SK-N-SH (cell line): ENCODE measurements around the gene NEU4. TPM values are rescaled to one million over a fixed set of nuclear protein-coding genes. Genes with fewer than 3 reads are reported as not detected.

ENCODE experiments used
- CTCF ChIA-PET: fragments of 300-600, 350-600 bp; formaldehyde crosslinking; extraction: SDS; loops from one replicate; lab custom pipeline; 2021; lab: Yijun Ruan, JAX
- POLR2A ChIA-PET: fragments of 350-600 bp; sonication (Branson Sonifier 250); formaldehyde crosslinking; extraction: SDS; loops from one replicate; lab custom pipeline; 2020; ENCODE audit warnings: antibody characterized with exemption, inconsistent platforms; lab: Yijun Ruan, JAX
- DNase-seq: peaks from one replicate; pipeline ENCODE4 v3.0.0; 2012
- H2AFZ ChIP-seq: fragments of 200-600 bp; sonication (generic); 2 replicates; pipeline ENCODE4 v1.8.1; 2016; ENCODE audit warnings: antibody characterized with exemption, mild to moderate bottlenecking, low read depth
- H3F3A ChIP-seq: fragments of 200-600 bp; sonication (generic); replicated peaks from 2 replicates; pipeline ENCODE3; 2016; ENCODE audit warnings: antibody characterized with exemption, mild to moderate bottlenecking; ENCODE audit not compliant: insufficient read depth
- H3K27ac ChIP-seq, 2 experiments: fragments of 200-500 bp in 1 of 2; fragments of 200-600 bp in 1 of 2; sonication (Bioruptor generic) in 1 of 2; sonication (generic), shearing (Covaris generic) in 1 of 2; 2 replicates each; pipeline versions ENCODE4 v1.5.1 to v1.6.1; 2014 to 2016; ENCODE audit warnings: low read depth in 2 of 2, inconsistent platforms in 1 of 2, low read length in 1 of 2, mild to moderate bottlenecking in 1 of 2, mixed read lengths in 1 of 2
- H3K27me3 ChIP-seq: fragments of 200-600 bp; sonication (generic), shearing (Covaris generic); 2 replicates; pipeline ENCODE4 v1.6.1; 2016; ENCODE audit warnings: mixed run types; ENCODE audit not compliant: insufficient read depth
- H3K36me3 ChIP-seq, 2 experiments: fragments of 200-500 bp in 1 of 2; fragments of 200-600 bp in 1 of 2; sonication (Bioruptor generic) in 1 of 2; sonication (generic) in 1 of 2; replicated peaks in 1 of 2; 2 replicates each; pipeline versions ENCODE3 to v1.5.1; 2014 to 2016; ENCODE audit warnings: low read length in 1 of 2, mild to moderate bottlenecking in 1 of 2; ENCODE audit not compliant: insufficient read depth in 2 of 2, control insufficient read depth in 1 of 2
- H3K4me1 ChIP-seq, 2 experiments: fragments of 200-500 bp in 1 of 2; fragments of 200-600 bp in 1 of 2; sonication (Bioruptor generic) in 1 of 2; sonication (generic), shearing (Covaris generic) in 1 of 2; 2 replicates each; pipeline versions ENCODE4 v1.5.1 to v1.6.1; 2014 to 2016; ENCODE audit warnings: low read depth in 1 of 2, low read length in 1 of 2, mixed run types in 1 of 2; ENCODE audit not compliant: insufficient read depth in 2 of 2, control insufficient read depth in 1 of 2
- H3K4me2 ChIP-seq: fragments of 200-600 bp; sonication (generic), shearing (Covaris generic); 2 replicates; pipeline ENCODE4 v1.6.1; 2017; ENCODE audit warnings: mixed run types
- H3K4me3 ChIP-seq, 2 experiments: fragments of 200-500 bp in 1 of 2; fragments of 200-600 bp in 1 of 2; sonication (Bioruptor generic) in 1 of 2; sonication (generic), shearing (Covaris generic) in 1 of 2; 2 replicates each; pipeline versions ENCODE4 v1.5.1 to v1.8.1; 2014 to 2016; ENCODE audit warnings: low read depth in 2 of 2, inconsistent platforms in 1 of 2, low read length in 1 of 2, mild to moderate bottlenecking in 1 of 2, mixed read lengths in 1 of 2, moderate library complexity in 1 of 2
- H3K79me2 ChIP-seq: fragments of 200-600 bp; sonication (generic); 2 replicates; pipeline ENCODE4 v1.8.1; 2017; ENCODE audit warnings: mild to moderate bottlenecking; ENCODE audit not compliant: insufficient read depth
- H3K9ac ChIP-seq: fragments of 200-600 bp; sonication (generic); 2 replicates; pipeline ENCODE4 v1.6.1; 2017; ENCODE audit warnings: mixed run types
- H3K9me2 ChIP-seq: fragments of 200-600 bp; sonication (generic); 2 replicates; pipeline ENCODE4 v1.6.1; 2017; ENCODE audit warnings: mixed run types
- H3K9me3 ChIP-seq: fragments of 200-600 bp; sonication (generic); 2 replicates; pipeline ENCODE4 v1.6.1; 2017; ENCODE audit warnings: mixed run types, mild to moderate bottlenecking, moderate library complexity
- H4K20me1 ChIP-seq: fragments of 200-600 bp; sonication (generic); 2 replicates; pipeline ENCODE4 v1.6.1; 2017; ENCODE audit warnings: mild to moderate bottlenecking, mixed run types; ENCODE audit not compliant: insufficient read depth
- CHD2 ChIP-seq: fragments of 150-350 bp; IDR thresholded peaks from 2 replicates; pipeline ENCODE4 v1.6.1; 2018; ENCODE audit warnings: low read length; ENCODE audit not compliant: partially characterized antibody
- ELF1 ChIP-seq: IDR thresholded peaks from 2 replicates; pipeline ENCODE4 v1.4.0; 2012
- FOSL2 ChIP-seq: IDR thresholded peaks from 2 replicates; pipeline ENCODE4 v1.4.0; 2012; ENCODE audit warnings: low read depth, mild to moderate bottlenecking, moderate library complexity, borderline replicate concordance
- FOXM1 ChIP-seq: IDR thresholded peaks from 2 replicates; pipeline ENCODE4 v1.4.0; 2012; ENCODE audit warnings: low read depth, mild to moderate bottlenecking
- NRF1 ChIP-seq: IDR thresholded peaks from 2 replicates; pipeline ENCODE4 v1.6.1; 2012; ENCODE audit warnings: low read depth, mild to moderate bottlenecking, low read length
- SMC3 ChIP-seq: IDR thresholded peaks from 2 replicates; pipeline ENCODE4 v1.6.1; 2012; ENCODE audit warnings: low read depth, low read length, improper control_type of control experiment
- TCF12 ChIP-seq: IDR thresholded peaks from 2 replicates; pipeline ENCODE4 v1.4.0; 2012
- TEAD4 ChIP-seq: IDR thresholded peaks from 2 replicates; pipeline ENCODE4 v1.4.0; 2012; ENCODE audit warnings: mild to moderate bottlenecking, borderline replicate concordance; ENCODE audit not compliant: insufficient read depth
- YY1 ChIP-seq: IDR thresholded peaks from 2 replicates; pipeline ENCODE4 v1.4.0; 2012; ENCODE audit warnings: low read depth, mild to moderate bottlenecking
- WGBS: methylation state at CpG from one replicate; pipeline ENCODE4 v1.1.6; 2017; ENCODE audit warnings: low lambda C conversion rate; 5-methylcytosine and 5-hydroxymethylcytosine counted together
- polyA plus RNA-seq, 3 experiments: library from polyadenylated mRNA; depleted of rRNA; stranded (reverse); fragments of >200 nt; gene quantifications; 2 replicates each; pipeline ENCODE4 v1.2.3, GENCODE V29; 2012

NEU4 gene
- polyA plus RNA-seq, 1 of the 3 experiments (the other 2 are of a cell fraction): 0.05 TPM

DNA sequence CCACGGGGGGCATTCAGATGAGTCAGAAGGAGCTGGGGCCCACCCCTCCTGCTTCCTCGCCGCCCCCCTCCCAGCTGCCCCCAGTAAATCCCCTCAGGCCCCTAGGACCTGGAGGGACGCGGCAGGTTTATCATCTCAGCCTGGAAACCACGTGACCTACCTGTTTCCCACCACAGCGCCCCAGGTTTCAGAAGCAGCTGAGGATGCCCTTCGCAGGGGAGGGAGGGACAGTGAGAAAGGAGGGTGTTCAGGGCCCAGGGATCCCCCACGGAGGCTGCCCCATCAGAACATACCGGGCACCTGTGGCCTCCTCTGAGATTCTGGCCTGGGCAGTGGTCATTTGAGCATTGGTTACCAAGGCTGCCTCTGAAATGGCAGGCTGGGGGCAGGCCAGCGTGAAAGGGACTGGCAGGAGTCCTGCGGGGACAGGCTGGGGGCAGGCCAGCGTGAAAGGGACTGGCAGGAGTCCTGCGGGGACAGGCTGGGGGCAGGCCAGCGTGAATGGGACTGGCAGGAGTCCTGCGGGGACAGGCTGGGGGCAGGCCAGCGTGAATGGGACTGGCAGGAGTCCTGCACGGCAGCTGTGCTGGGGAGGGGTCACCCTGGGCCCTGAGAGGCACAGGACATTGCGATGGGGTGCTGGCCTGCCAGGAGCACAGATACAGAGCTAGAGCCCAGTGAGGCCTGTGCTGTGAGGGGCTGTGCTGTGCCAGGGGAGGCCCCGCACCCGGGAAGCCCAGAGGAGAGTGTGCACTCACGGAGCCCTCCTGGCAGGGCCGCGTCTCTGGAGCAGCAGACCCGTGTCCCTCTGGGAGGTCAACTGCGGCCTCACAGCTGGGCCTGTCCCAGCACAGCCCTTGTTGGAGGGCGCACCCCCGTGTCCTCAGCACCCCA is 1.6 kb downstream of the NEU4 start:
- no peaks in the 10 kb centered on the region for H3F3A ChIP-seq
- peaks cover 0 to 37% of the 10 kb centered on the region in 2 experiments; a peak in 3 of 4 replicates for H3K4me1 ChIP-seq
- peak; percentile 61 for DNase-seq
- no peaks in the 10 kb centered on the region for H3K9me3 ChIP-seq
- no peak overlapping the region for H3K4me3 ChIP-seq
- H2AFZ ChIP-seq: no peak overlapping the region
- H3K27me3 ChIP-seq: no peaks in the 10 kb centered on the region
- peak overlapping the region in 1 of 2 experiments; percentile 47; a peak in 2 of 4 replicates for H3K27ac ChIP-seq
- no peak overlapping the region for H3K4me2 ChIP-seq
- 65% methylated on average over 7 of the region's 28 CpGs for WGBS
- H3K79me2 ChIP-seq: no peaks in the 10 kb centered on the region
- TF ChIP-seq NRF1 (no peak), ELF1 (no peak), SMC3 (no peak), TCF12 (no peak), CHD2 (no peak), FOXM1 (no peak), FOSL2 (no peak)
- TF ChIP-seq, all 33 proteins: peak for 0
- no peaks in the 10 kb centered on the region for H3K36me3 ChIP-seq
- CTCF ChIA-PET: interaction anchor here (0.7 to 1.6 kb wide), 4 partner anchors 27 to 529 kb away, joined by 3 to 4 read pairs (median 3); no protein-coding TSS in a partner anchor
- H3K9ac ChIP-seq: no peak overlapping the region
- POLR2A ChIA-PET: interaction anchor here (1.4 kb wide), 1 partner anchor 108 kb away, joined by 3 read pairs; no protein-coding TSS in a partner anchor
- H3K9me2 ChIP-seq: no peaks in the 10 kb centered on the region
- no peaks in the 10 kb centered on the region for H4K20me1 ChIP-seq

- WGBS: 95% methylated on average over 4 of the region's 27 CpGs
- H4K20me1 ChIP-seq: no peaks in the 10 kb centered on the region
- H3K4me3 ChIP-seq: no peak overlapping the region
- H2AFZ ChIP-seq: no peak overlapping the region
- H3F3A ChIP-seq: no peaks in the 10 kb centered on the region
- H3K27me3 ChIP-seq: no peaks in the 10 kb centered on the region
- no peaks in the 10 kb centered on the region for H3K9me2 ChIP-seq
- peaks cover 0 to 37% of the 10 kb centered on the region in 2 experiments; a peak in 3 of 4 replicates for H3K4me1 ChIP-seq
- CTCF ChIA-PET: interaction anchor here (1.0 to 1.6 kb wide), 3 partner anchors 26 to 108 kb away, joined by 3 to 4 read pairs (median 3); no protein-coding TSS in a partner anchor
- H3K27ac ChIP-seq: peak overlapping the region in 1 of 2 experiments; percentile 47; a peak in 1 of 4 replicates
- POLR2A ChIA-PET: interaction anchor here (1.4 kb wide), 1 partner anchor 108 kb away, joined by 3 read pairs; no protein-coding TSS in a partner anchor
- no peaks in the 10 kb centered on the region for H3K36me3 ChIP-seq
- no peak overlapping the region for H3K9ac ChIP-seq
- no peak for DNase-seq
- H3K79me2 ChIP-seq: no peaks in the 10 kb centered on the region
- no peaks in the 10 kb centered on the region for H3K9me3 ChIP-seq
- TF ChIP-seq TEAD4: no peak
- TF ChIP-seq YY1: no peak
- TF ChIP-seq, all 33 proteins: peak for 0
- H3K4me2 ChIP-seq: no peak overlapping the region
Measured at GRCh38 chr2:241811201-241811951, 2.4 kb downstream of the NEU4 start.
